ACHN (cell line): Measurements from ENCODE around the gene CHMP6.

Source experiments
- DNase-seq: peaks from one replicate; pipeline ENCODE4 v3.0.0-alpha.2; 2015
- in situ Hi-C: cut with HindIII; loops from 2 replicates; pipeline ENCODE4 v1.10.0; 2017; ENCODE audit warnings: low sequenced_read_pairs, low pct_ligation_motif_present, low pct_unique_long_range_greater_than_20kb

CHMP6 gene

DNA sequence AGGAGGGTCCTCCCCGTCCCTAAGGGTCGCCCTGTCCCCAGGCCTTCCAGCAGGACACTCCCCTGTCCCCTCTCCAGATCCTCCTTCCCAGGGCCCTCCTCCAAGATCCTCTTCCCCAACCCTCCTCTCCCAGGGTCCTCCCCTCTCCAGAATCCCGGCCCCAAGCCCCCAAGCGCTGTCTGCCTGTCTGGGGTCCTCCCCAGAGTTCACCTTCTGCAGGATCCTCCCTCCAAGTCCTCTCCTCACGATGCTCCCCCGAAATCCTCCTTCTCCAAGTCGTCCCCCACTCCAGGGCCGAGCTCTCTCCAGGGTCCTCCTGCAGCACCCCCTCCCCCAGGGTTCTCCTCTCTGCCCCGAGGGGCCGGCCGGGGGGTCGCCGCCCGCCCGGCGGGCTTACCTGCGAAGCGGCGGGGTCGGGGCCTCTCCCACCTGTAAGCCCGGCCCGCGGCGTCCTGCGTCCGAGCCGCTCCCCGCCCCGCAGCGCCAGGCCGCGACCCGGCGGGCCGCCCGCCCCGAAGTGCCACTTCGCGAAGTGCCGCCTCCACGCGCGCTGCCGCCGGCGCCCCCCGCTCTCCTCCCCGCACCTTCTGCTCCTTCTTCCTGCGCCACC lies 42.6 kb downstream of the CHMP6 start:
- in situ Hi-C loops, result no loop called here
- no peak for DNase-seq

DNA sequence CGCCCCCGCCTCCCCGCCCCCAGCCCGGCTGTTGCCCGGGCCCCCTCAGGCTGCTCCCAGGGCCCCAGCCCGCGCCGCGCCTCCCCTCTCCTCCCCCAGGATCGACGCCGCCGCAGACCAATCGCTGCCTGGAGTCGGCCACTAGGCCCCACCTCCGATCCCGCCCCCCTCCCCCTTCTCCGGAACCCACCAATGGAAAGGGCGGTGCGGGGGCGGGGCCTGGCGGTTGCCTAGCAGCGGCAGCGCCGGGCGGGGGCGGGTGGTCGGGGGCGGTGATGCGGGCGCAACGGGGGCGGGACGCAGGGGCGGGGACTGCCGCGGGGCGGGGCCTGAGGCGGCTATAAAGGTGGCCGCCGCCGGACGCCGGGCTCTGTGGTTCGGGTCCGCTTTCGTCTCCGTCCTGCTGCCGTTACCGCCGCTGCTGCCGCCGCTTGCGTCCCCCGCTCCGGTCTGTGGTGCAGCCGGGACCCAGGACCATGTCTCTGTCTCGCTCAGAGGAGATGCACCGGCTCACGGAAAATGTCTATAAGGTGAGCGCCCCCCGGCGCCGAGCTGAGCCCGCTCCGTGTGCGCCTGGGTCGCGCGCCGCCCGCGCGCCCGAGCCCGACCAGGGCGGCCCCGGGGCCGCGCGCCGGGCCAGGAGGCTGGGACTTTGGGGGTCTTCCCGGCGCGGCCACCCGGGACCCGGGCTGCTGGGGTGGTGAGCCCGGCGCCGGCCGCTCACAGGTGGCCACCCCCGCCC lies 43.3 kb downstream of the CHMP6 start, which contains the start of gene BAIAP2:
TSS of gene BAIAP2 (plus strand) at position 373 of the 742 bp plus-strand sequence. CDS start at position 477, 104 bp downstream.
- in situ Hi-C loops, result no loop called here
- DNase-seq, result peak; percentile 90

DNA sequence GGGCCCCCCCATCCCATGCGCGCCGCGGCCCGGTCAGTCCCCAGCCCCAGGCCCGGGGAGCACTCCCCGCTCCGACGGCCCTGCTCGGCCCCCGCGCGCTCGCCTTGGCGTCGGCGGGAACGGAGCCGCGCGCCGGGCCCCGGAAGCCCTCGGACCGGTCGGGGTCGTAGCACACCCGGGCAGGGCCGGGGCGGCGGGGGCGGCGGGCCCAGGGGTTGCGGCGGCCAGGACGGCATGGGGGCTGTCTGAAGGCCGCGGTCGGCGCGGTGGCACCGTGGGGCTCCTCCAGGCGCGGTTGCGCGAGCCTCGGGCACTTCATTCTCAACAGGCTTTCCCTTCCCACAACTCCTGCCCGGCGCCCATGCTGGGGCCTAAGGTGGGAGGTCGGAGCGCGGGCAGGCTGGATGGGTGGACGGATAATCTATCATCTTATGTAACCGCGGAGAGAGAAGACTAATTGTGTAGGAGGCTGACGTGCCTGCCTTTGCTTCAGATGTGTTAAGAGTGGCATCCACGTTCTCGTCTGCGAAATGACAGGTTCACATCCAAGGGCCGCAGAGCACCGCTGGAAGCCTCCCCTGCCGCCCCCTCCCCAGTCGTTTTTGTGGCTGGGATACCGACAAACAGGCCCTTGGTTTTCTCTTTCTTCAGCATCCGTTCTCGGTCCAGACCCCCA lies 44.0 kb downstream of the CHMP6 start:
- DNase-seq, result peak; percentile 31

DNA sequence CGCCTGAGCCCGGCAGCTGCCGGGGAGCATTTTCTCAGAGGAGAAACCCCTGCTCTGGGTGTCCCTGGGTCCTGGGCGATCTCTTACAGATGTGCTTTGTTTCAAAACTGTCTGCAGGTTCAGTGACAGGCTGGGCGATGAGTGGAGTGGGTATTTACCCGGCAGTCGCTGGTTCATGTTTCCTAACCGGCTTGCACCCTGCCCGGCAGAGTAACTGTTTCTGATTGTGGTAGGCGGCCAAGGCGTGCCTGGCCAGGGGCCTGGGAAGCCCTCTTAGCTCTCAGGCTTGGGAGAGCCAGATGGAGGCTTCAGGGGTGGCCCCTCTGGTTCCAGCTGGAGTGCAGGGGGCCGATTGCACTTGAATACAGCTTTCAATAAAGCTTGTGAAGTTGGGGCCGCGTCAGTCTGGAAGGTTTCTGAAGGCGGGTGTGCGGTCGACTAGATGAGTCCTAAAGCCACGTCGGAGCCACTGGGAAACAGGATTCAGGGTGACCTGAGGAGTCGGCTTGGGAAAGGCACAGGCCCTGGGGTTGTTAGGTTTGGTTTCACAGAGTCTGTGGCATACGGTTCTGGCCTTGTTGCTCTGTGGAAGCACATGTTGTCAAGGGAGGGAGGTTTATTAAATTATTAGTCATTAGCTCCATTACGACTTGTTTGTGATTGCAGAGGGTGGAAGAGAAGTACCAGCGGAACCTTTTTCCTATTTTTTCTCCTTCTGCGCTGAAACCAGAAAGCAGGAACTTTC lies 44.7 kb downstream of the CHMP6 start:
- in situ Hi-C loops, result no loop called here
- no peak for DNase-seq

More for the DNA sequence above, 44.0 kb downstream of the CHMP6 start:
- in situ Hi-C loops, result no loop called here

DNA sequence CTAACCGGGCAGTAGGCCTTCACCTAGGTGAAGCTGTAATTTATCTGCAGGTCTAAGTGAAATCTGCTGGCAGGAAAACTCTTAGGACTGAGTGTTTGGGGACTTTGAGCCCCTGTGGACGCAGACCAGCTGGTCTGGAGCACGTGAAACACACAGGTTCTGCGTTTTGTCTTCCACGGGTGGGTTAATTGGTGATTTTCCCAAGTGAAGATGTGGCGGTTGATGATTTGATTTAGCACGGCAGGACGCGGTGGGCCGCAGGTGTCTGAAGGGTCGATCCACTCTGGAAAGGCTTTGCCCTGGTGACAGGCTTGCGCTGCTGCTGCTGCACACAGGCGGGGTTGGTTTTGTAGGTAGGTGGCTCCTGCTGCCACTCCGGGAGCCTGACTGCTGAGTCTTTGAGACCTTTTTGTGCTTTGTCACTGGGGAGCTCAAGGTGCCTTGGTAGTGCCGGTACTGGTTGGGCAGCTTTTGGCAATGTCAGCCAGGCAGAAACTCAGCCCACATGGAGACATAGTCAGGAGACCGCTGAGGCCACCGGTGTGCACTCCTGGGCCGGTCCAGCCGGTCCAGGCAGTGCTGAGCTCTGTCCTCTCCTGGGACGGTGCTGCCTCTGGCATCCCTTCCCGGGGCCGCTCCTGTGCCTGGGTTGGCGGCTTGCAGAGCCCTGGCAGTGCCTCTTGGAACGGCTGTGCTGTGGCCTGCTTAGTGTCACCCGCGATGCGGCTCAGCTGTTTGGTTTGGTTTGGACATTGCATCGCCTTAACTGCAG lies 45.6 kb downstream of the CHMP6 start:
- no peak for DNase-seq
- in situ Hi-C loops, result no loop called here

DNA sequence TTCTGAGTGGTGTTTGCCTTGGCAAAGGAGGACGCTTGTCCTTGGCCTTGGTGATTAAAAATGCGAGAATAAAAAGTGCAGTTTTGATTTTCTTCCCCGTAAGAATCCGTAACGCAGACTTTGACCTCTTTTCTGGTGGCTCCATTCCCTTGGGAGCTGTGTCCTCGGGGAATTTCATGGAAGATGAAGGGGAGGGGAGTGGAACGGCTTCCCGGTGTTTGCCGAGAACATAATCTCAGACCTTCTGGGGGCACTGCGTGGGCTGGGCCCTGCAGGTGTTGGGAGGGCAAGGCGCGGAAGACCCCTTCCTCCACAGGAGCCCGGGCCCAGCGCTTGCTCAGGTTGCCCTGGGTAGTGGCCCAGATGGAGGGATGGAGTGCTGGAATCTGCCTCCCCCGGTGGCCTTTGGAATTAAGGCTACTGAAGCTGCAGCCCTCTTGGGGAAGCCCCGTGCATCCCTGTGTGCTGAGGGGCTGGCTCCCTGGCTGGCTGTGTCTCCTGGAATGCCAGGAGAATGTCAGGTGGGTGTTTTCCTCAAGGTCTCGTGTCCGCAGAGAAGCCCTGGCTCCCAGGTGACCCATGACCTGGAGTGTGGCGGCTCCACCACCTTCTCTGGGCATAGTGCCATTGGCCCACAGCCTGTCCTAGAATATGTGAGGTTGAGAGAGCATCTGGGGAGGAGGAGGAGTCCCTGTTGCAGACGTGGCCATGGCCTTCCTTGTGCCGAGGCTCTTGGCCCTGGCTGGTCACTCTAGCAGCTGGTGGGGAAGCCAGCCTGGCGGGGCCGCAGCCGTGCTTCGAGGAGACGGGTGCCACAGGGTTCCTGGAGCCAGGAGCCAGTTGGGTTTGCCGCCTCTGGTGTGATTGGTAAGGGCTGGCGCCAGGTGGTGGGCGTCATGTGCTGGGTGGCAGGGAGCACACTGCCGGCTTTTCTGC lies 46.4 kb downstream of the CHMP6 start:
- no peak for DNase-seq

DNA sequence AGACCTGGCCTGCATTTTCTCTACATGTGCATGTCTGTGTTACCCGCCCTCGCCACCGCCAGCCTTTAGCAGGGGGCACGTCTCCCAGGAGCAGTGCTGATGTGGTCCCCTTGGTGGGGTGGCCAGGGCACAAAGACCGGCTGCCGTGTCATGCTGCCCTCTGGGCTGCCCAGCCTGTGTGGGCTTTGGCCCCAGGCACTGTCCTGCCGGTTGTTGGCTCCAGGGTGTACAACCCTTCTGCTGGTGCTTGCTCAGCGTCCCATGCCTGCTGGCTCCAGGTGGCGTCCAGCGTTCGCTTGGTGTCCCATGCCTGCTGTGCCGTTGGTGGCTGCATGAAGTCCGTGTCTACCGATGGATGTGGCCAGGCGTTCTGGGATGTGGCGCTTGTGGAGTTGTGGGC lies 47.5 kb downstream of the CHMP6 start:
- DNase-seq, result no peak
- in situ Hi-C loops, result no loop called here

More for the DNA sequence above, 46.4 kb downstream of the CHMP6 start:
- in situ Hi-C loops, result no loop called here

DNA sequence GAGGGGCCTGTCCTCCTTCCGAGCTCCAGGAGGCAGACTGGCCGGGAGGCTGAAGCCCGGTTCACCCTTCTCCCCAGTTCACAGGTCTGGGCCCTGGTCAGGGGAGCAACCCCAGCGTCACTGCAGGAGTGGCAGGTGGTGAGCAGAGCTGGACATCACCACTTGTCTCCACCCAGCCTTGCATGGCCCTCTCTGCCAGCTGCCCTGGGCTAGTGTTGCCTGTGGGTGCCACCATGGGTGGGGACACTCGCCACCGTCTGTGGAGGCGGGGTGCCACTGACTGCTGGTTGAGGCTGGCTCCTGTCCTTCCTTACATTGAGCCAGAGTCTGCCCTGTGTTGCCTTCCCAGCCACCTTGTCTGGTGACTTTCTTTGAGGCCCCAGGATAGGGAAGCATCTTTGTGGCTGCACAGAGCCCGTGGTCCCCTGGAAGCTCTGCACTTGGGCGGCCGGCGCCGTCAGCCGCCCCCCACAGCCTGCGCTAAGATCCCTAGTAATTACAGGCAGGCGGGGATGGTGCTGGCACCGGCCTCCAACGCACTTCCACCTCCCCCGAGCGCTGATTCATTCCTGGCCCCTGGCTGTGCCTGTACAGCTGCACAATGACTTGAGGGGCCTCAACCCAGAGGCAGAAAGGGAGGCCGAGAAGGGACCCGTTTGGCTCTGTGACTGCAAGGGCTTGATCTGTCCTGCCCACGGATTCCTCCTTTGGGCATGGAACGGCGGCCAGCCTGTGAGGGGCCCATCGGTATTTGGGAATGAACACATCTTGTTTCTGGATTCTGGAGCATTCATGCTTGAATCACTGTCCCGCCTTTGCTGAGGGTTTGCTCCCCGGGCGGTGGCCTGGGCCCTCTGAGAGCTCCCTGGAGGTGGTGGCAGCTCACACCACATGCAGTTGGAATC lies 48.5 kb downstream of the CHMP6 start:
- in situ Hi-C loops, result no loop called here
- DNase-seq, result peak; percentile 59

DNA sequence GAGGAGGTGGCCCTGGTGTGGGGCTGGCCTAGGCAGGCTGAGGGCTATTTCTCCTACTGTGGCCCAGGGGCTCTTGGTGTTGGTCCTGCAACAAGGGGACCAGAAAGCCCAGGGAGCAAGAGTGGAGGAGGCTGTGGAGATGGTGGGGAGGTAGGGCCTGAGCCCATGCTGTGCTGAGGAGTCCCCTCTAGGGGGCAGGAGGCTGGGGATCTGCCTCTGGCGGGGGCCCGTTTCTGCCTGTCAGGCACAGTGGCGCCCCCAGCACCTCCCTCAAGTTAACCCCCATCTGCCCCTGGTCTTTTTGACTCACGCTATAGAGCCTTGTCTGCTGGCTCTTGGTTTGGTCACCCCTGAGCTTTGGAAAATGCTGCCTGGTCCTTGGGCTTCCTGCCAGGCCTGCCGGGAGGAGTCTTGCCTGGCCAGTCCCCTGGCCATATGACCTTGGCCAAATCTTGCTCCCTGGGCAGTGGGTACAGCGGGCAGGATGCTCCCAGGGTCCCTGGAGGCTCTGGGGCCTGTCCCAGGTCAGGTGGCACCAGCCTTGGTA lies 49.2 kb downstream of the CHMP6 start:
- peak; percentile 50 for DNase-seq

DNA sequence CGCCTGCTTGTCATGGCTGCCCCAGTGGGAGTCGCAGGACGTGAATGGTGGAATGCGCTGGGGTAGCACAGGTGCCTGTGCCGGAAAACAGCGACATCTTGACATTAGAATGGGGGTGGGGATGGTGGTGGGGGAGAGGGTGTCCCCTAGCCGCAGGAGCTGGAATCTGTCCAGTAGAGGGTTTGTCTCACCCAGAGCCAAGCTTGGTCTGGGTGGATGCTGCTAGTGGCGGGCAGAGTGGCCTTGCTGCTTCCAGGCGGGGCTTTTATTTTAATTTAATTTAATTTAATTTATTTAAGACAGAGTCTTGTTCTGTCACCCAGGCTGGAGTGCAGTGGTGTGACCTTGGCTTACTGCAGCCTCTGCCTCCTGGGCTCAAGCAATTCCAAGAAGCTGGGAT lies 51.0 kb downstream of the CHMP6 start:
- DNase-seq, result no peak
- in situ Hi-C loops, result no loop called here

More for the DNA sequence above, 49.2 kb downstream of the CHMP6 start:
- in situ Hi-C loops, result no loop called here

DNA sequence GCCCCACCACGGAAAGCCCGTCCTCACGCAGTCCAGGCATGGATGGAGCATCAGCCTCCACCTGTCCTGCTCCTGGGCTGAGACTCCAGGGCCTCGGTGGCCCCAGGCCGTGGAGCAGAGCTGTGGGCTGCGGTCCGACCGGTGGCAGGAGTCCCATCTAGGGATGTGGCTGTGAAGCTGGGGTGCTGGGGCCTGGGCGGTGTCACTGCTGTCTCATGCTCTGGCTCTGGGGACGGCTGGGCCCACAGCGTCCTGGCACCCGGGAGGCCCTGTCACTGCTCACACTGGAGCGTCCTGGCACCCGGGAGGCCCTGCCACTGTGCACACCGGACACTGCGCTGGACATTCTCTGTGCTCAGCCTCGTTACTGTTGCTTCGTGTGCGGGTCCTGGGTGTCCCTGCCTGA lies 51.7 kb downstream of the CHMP6 start:
- in situ Hi-C loops, result no loop called here
- DNase-seq, result no peak

DNA sequence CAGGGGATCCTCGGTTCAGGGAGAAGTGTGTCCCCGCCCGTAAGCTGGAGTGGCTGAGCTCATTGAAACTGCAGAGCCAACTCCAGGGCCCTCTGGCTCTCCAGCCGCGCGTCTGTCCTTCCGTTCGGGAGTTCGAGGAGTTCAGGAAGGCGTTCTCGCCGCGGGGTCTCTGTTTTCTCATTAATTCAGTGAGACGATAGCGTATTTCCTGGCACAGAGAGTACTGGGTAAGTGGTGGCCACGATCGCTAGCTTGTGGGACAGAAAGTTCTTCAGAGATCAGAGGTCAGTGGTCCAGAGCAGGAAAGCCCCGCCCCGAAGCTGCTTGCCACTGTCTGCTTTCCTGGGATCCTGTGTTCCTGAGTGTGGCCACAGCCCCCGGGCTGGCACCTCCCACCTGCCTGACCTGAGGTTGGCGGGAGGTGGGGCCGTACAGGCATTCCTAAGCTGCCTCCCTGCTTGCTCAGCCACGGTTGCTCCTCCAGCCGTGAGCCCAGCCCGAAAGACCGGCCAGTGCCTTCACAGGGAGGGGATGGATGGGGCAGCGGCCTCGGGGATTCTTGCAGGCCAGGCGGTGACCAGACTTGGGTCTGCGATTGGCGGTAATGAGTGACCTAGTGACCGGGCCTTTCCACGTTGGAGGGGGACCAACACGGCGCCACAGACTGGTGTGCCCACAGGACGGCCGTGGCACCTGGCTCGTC lies 52.2 kb downstream of the CHMP6 start:
- in situ Hi-C loops, result no loop called here
- peak; percentile 98 for DNase-seq

DNA sequence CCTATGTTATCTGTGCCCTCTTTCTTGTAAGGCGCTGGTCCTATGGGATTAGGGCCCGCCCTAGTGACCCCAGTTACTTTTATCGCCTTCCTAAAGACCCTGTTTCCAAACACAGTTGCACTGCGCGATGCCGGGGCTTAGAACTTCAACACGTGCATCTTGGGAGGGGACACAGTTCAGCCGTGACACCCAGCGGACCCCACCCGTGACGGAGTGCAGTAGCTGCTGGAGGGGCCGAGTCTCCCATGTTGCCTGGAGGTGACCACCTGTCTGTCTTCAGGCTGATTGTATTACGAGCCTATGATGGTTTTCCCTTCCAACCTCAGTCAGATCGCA lies 52.8 kb downstream of the CHMP6 start:
- in situ Hi-C loops, result no loop called here

DNA sequence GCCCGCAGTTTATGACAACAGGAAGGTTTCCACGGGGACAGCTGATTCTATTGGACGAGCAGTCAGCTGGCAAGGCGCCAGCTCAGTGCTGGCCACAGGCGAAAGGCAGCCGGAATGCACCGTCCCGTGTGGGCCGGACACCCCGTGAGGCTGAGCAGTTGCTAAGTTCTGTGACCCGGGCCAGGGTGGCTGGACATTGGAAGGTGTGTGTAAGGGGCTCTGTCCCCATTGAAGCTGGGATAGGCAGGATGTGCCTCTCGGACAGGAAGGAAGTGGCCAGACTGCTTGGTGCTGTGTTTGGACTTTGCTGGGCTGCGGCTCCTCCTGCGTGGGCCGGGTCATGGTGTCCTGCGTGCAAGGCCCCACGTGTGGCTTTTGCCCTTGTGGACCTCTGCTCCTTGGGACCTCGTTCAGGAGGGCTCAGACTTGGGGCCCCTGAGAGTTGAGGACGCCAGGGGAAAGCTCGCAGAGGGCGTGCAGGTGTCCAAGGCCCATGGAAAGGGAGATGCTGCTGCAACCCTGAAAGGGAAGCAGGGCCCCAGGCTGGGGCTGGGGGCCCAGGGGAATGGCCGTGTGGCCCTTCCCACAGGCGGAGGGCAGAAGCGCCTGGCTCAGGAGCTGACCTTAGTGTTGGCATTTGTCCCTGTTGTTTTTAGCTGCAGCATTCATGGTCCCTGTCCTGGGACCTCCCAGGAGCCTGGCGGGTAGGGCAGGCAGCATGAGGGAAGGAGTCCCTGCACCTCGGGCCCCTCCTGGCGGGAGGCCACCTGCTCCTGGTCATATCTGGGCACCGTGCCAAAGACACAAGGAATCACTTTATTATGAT lies 53.3 kb downstream of the CHMP6 start:
- in situ Hi-C loops, result no loop called here
- peak; percentile 95 for DNase-seq

More for the DNA sequence above, 52.8 kb downstream of the CHMP6 start:
- no peak for DNase-seq

DNA sequence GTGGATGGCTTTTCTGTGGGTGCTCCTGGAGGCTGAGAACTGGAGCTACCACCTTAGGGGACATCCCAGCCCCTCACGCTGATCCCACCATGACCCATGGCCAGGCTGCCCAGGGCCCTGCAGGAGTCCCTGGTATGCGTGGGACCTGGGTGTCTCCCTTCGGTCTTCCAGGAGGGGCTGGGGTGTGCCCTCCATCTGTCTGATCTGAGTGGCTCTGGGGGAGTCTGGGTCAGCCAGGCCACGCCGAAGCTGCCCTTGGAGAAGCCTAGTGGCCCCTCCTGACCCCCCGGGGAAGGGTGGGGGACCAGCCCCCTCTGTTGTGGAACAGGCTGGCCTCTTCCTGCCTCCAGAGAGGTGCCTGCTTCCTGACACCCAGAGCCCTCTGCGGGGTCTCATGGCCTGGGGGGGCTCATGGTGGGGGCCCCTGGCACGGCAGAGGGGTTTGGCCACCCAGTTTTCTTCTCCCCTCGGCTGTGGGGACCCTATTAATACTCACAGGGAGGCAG lies 54.0 kb downstream of the CHMP6 start:
- no peak for DNase-seq
- in situ Hi-C loops, result no loop called here
